ENCODE results near the gene DNAH5. TPM values are rescaled to one million over a fixed set of nuclear protein-coding genes. Genes with fewer than 3 reads are reported as not detected.

Gene DNAH5
- polyA plus RNA-seq, 1 donor = 0.34 TPM

- no peak overlapping the region for H3K27ac ChIP-seq (ENCODE audit: low read length)
- H3K27me3 ChIP-seq (ENCODE audit: control insufficient read depth, insufficient read depth, low read length) = no peaks in the 10 kb centered on the region
- no peaks in the 10 kb centered on the region for H3K36me3 ChIP-seq (ENCODE audit: control insufficient read depth, insufficient read depth, low read length)
- no peaks in the 10 kb centered on the region for H3K4me1 ChIP-seq (ENCODE audit: control insufficient read depth, insufficient read depth, low read length)
- H3K4me3 ChIP-seq (ENCODE audit: low read length) = no peak overlapping the region
- DNase-seq = no peak
- WGBS (ENCODE audit: insufficient coverage, low lambda C conversion rate) = 100% methylated on average over 1 of the region's 4 CpGs
- no peaks in the 10 kb centered on the region for H3K9me3 ChIP-seq (ENCODE audit: control insufficient read depth, low read depth, low read length)
These were observed 268.0 kb downstream of the DNAH5 start for GRCh38 chr5:13676531-13676930.

- no peak for DNase-seq
- Histone ChIP-seq H3K9me3 (ENCODE audit: control insufficient read depth, low read depth, low read length) (no peaks in the 10 kb centered on the region), H3K27me3 (ENCODE audit: control insufficient read depth, insufficient read depth, low read length) (no peaks in the 10 kb centered on the region), H3K27ac (ENCODE audit: low read length) (no peak overlapping the region), H3K4me3 (ENCODE audit: low read length) (no peak overlapping the region), H3K4me1 (ENCODE audit: control insufficient read depth, insufficient read depth, low read length) (no peaks in the 10 kb centered on the region), H3K36me3 (ENCODE audit: control insufficient read depth, insufficient read depth, low read length) (no peaks in the 10 kb centered on the region)
These were observed 270.1 kb downstream of the DNAH5 start for GRCh38 chr5:13674391-13674790.

GRCh38 chr5:13673511-13673910 is 271.0 kb downstream of the DNAH5 start:
- Histone ChIP-seq H3K36me3 (ENCODE audit: control insufficient read depth, insufficient read depth, low read length) (no peaks in the 10 kb centered on the region), H3K4me3 (ENCODE audit: low read length) (no peak overlapping the region), H3K4me1 (ENCODE audit: control insufficient read depth, insufficient read depth, low read length) (no peaks in the 10 kb centered on the region), H3K27ac (ENCODE audit: low read length) (no peak overlapping the region), H3K27me3 (ENCODE audit: control insufficient read depth, insufficient read depth, low read length) (no peaks in the 10 kb centered on the region), H3K9me3 (ENCODE audit: control insufficient read depth, low read depth, low read length) (no peaks in the 10 kb centered on the region)
- DNase-seq = no peak
- WGBS (ENCODE audit: insufficient coverage, low lambda C conversion rate) = 80% methylated on average over 1 of the region's 3 CpGs

- Histone ChIP-seq H3K4me3 (ENCODE audit: low read length) (no peak overlapping the region), H3K9me3 (ENCODE audit: control insufficient read depth, low read depth, low read length) (no peaks in the 10 kb centered on the region), H3K27me3 (ENCODE audit: control insufficient read depth, insufficient read depth, low read length) (no peaks in the 10 kb centered on the region), H3K27ac (ENCODE audit: low read length) (no peak overlapping the region), H3K4me1 (ENCODE audit: control insufficient read depth, insufficient read depth, low read length) (no peaks in the 10 kb centered on the region), H3K36me3 (ENCODE audit: control insufficient read depth, insufficient read depth, low read length) (no peaks in the 10 kb centered on the region)
- WGBS (ENCODE audit: insufficient coverage, low lambda C conversion rate) = no CpG with 5 or more reads among the region's 3 CpGs
- no peak for DNase-seq
These were observed 280.1 kb downstream of the DNAH5 start for GRCh38 chr5:13664377-13664776.

- Histone ChIP-seq H3K27me3 (ENCODE audit: control insufficient read depth, insufficient read depth, low read length) (no peaks in the 10 kb centered on the region), H3K27ac (ENCODE audit: low read length) (no peak overlapping the region), H3K9me3 (ENCODE audit: control insufficient read depth, low read depth, low read length) (no peaks in the 10 kb centered on the region), H3K36me3 (ENCODE audit: control insufficient read depth, insufficient read depth, low read length) (no peaks in the 10 kb centered on the region), H3K4me1 (ENCODE audit: control insufficient read depth, insufficient read depth, low read length) (no peaks in the 10 kb centered on the region), H3K4me3 (ENCODE audit: low read length) (no peak overlapping the region)
- DNase-seq = no peak
These were observed 281.9 kb downstream of the DNAH5 start for GRCh38 chr5:13662626-13663025.

GRCh38 chr5:13661272-13661671 is 283.2 kb downstream of the DNAH5 start:
- no peak overlapping the region for H3K4me3 ChIP-seq (ENCODE audit: low read length)
- H3K36me3 ChIP-seq (ENCODE audit: control insufficient read depth, insufficient read depth, low read length) = no peaks in the 10 kb centered on the region
- DNase-seq = no peak
- no peaks in the 10 kb centered on the region for H3K27me3 ChIP-seq (ENCODE audit: control insufficient read depth, insufficient read depth, low read length)
- WGBS (ENCODE audit: insufficient coverage, low lambda C conversion rate) = no CpG with 5 or more reads among the region's 1 CpG
- H3K9me3 ChIP-seq (ENCODE audit: control insufficient read depth, low read depth, low read length) = no peaks in the 10 kb centered on the region
- no peak overlapping the region for H3K27ac ChIP-seq (ENCODE audit: low read length)
- H3K4me1 ChIP-seq (ENCODE audit: control insufficient read depth, insufficient read depth, low read length) = no peaks in the 10 kb centered on the region

GRCh38 chr5:13660072-13660471 is 284.4 kb downstream of the DNAH5 start:
- Histone ChIP-seq H3K4me3 (ENCODE audit: low read length) (no peak overlapping the region), H3K36me3 (ENCODE audit: control insufficient read depth, insufficient read depth, low read length) (no peaks in the 10 kb centered on the region), H3K9me3 (ENCODE audit: control insufficient read depth, low read depth, low read length) (no peaks in the 10 kb centered on the region), H3K4me1 (ENCODE audit: control insufficient read depth, insufficient read depth, low read length) (no peaks in the 10 kb centered on the region), H3K27me3 (ENCODE audit: control insufficient read depth, insufficient read depth, low read length) (no peaks in the 10 kb centered on the region), H3K27ac (ENCODE audit: low read length) (no peak overlapping the region)
- no peak for DNase-seq
- WGBS (ENCODE audit: insufficient coverage, low lambda C conversion rate) = 60% methylated on average over 1 of the region's 3 CpGs

GRCh38 chr5:13659391-13659790 is 285.1 kb downstream of the DNAH5 start:
- Histone ChIP-seq H3K9me3 (ENCODE audit: control insufficient read depth, low read depth, low read length) (no peaks in the 10 kb centered on the region), H3K36me3 (ENCODE audit: control insufficient read depth, insufficient read depth, low read length) (no peaks in the 10 kb centered on the region), H3K4me3 (ENCODE audit: low read length) (no peak overlapping the region), H3K27ac (ENCODE audit: low read length) (no peak overlapping the region), H3K27me3 (ENCODE audit: control insufficient read depth, insufficient read depth, low read length) (no peaks in the 10 kb centered on the region), H3K4me1 (ENCODE audit: control insufficient read depth, insufficient read depth, low read length) (no peaks in the 10 kb centered on the region)
- WGBS (ENCODE audit: insufficient coverage, low lambda C conversion rate) = 78% methylated on average over 1 of the region's 3 CpGs
- no peak for DNase-seq

- no peaks in the 10 kb centered on the region for H3K9me3 ChIP-seq (ENCODE audit: control insufficient read depth, low read depth, low read length)
- H3K4me3 ChIP-seq (ENCODE audit: low read length) = no peak overlapping the region
- H3K36me3 ChIP-seq (ENCODE audit: control insufficient read depth, insufficient read depth, low read length) = no peaks in the 10 kb centered on the region
- no peak overlapping the region for H3K27ac ChIP-seq (ENCODE audit: low read length)
- no peak for DNase-seq
- H3K27me3 ChIP-seq (ENCODE audit: control insufficient read depth, insufficient read depth, low read length) = no peaks in the 10 kb centered on the region
- no peaks in the 10 kb centered on the region for H3K4me1 ChIP-seq (ENCODE audit: control insufficient read depth, insufficient read depth, low read length)
- 100% methylated on average over 1 of the region's 4 CpGs for WGBS (ENCODE audit: insufficient coverage, low lambda C conversion rate)
These were observed 285.7 kb downstream of the DNAH5 start for GRCh38 chr5:13658761-13659160.

- no peak for DNase-seq
- H3K9me3 ChIP-seq (ENCODE audit: control insufficient read depth, low read depth, low read length) = no peaks in the 10 kb centered on the region
- no peak overlapping the region for H3K4me3 ChIP-seq (ENCODE audit: low read length)
- H3K4me1 ChIP-seq (ENCODE audit: control insufficient read depth, insufficient read depth, low read length) = no peaks in the 10 kb centered on the region
- no peaks in the 10 kb centered on the region for H3K36me3 ChIP-seq (ENCODE audit: control insufficient read depth, insufficient read depth, low read length)
- no CpG with 5 or more reads among the region's 1 CpG for WGBS (ENCODE audit: insufficient coverage, low lambda C conversion rate)
- H3K27me3 ChIP-seq (ENCODE audit: control insufficient read depth, insufficient read depth, low read length) = no peaks in the 10 kb centered on the region
- no peak overlapping the region for H3K27ac ChIP-seq (ENCODE audit: low read length)
These were observed 286.3 kb downstream of the DNAH5 start for GRCh38 chr5:13658152-13658551.

GRCh38 chr5:13653709-13654108 is 290.8 kb downstream of the DNAH5 start:
- no peaks in the 10 kb centered on the region for H3K36me3 ChIP-seq (ENCODE audit: control insufficient read depth, insufficient read depth, low read length)
- H3K27me3 ChIP-seq (ENCODE audit: control insufficient read depth, insufficient read depth, low read length) = no peaks in the 10 kb centered on the region
- WGBS (ENCODE audit: insufficient coverage, low lambda C conversion rate) = 80% methylated on average over 1 of the region's 2 CpGs
- no peak overlapping the region for H3K27ac ChIP-seq (ENCODE audit: low read length)
- H3K9me3 ChIP-seq (ENCODE audit: control insufficient read depth, low read depth, low read length) = no peaks in the 10 kb centered on the region
- H3K4me3 ChIP-seq (ENCODE audit: low read length) = no peak overlapping the region
- DNase-seq = no peak
- no peaks in the 10 kb centered on the region for H3K4me1 ChIP-seq (ENCODE audit: control insufficient read depth, insufficient read depth, low read length)

Measured in large intestine (tissue), 3 donors.